GM21360 (cell line): ENCODE measurements around the gene CTIF.

Experiments
- ATAC-seq: cut with Tn5 transposase; IDR thresholded peaks from one replicate; pipeline ENCODE4 v1.9.1; 2021; ENCODE audit warnings: mild to moderate bottlenecking, moderate library complexity; ENCODE audit not compliant: unreplicated experiment

CTIF gene

GRCh38 chr18:48599391-48599790 is 60.6 kb downstream of the CTIF start:
- ATAC-seq: no peak

- no peak for ATAC-seq
Measured at GRCh38 chr18:48600046-48600445, 61.2 kb downstream of the CTIF start.

GRCh38 chr18:48600456-48601090 is 61.7 kb downstream of the CTIF start:
- no peak for ATAC-seq

GRCh38 chr18:48601343-48601742 is 62.5 kb downstream of the CTIF start:
- no peak for ATAC-seq

- ATAC-seq: no peak
Measured at GRCh38 chr18:48602759-48603390, 64.0 kb downstream of the CTIF start.

GRCh38 chr18:48605408-48605845 is 66.6 kb downstream of the CTIF start:
- ATAC-seq: no peak

GRCh38 chr18:48607056-48607984 is 68.5 kb downstream of the CTIF start:
- no peak for ATAC-seq

GRCh38 chr18:48608581-48608980 is 69.8 kb downstream of the CTIF start:
- ATAC-seq: no peak

- ATAC-seq: no peak
Measured at GRCh38 chr18:48609114-48609513, 70.3 kb downstream of the CTIF start.

- no peak for ATAC-seq
Measured at GRCh38 chr18:48609820-48610815, 71.3 kb downstream of the CTIF start.

GRCh38 chr18:48611203-48611602 is 72.4 kb downstream of the CTIF start:
- ATAC-seq: no peak

GRCh38 chr18:48611785-48612480 is 73.1 kb downstream of the CTIF start:
- no peak for ATAC-seq

- ATAC-seq: no peak
Measured at GRCh38 chr18:48612511-48612910, 73.7 kb downstream of the CTIF start.

GRCh38 chr18:48612917-48613316 is 74.1 kb downstream of the CTIF start:
- no peak for ATAC-seq

GRCh38 chr18:48613589-48614404 is 75.0 kb downstream of the CTIF start:
- no peak for ATAC-seq

GRCh38 chr18:48615566-48616401 is 77.0 kb downstream of the CTIF start:
- no peak for ATAC-seq

GRCh38 chr18:48616484-48617255 is 77.8 kb downstream of the CTIF start:
- no peak for ATAC-seq
